Sigmoid colon (tissue), 4 donors: ENCODE measurements around the gene SLC25A30.

ENCODE experiments used
- EP300 ChIP-seq, 4 donors: sonication (generic); formaldehyde crosslinking; IDR thresholded peaks; one replicate each; pipeline ENCODE4 v1.6.1; 2017; ENCODE audit warnings: antibody characterized with exemption in 4 of 4
- POLR2A ChIP-seq, 2 donors: fragments of 450-650 bp; IDR thresholded peaks; one replicate each; pipeline ENCODE4 v1.6.1; 2016; ENCODE audit warnings: antibody characterized with exemption in 2 of 2, mild to moderate bottlenecking in 2 of 2, moderate library complexity in 2 of 2
- POLR2AphosphoS5 ChIP-seq, 4 donors: sonication (generic); formaldehyde crosslinking; IDR thresholded peaks; one replicate each; pipeline ENCODE4 v1.6.1; 2017; ENCODE audit warnings: antibody characterized with exemption in 4 of 4
- TF ChIP-seq, protein P1 (sequence below), 4 experiments: fragments of 450-650 bp in 3 of 4; fragments of 200-600 bp in 1 of 4; IDR thresholded peaks; one replicate each; pipeline ENCODE4 v1.5.1; 2016 to 2019; ENCODE audit warnings: antibody characterized with exemption in 4 of 4, mild to moderate bottlenecking in 3 of 4, moderate library complexity in 2 of 4

DNA sequence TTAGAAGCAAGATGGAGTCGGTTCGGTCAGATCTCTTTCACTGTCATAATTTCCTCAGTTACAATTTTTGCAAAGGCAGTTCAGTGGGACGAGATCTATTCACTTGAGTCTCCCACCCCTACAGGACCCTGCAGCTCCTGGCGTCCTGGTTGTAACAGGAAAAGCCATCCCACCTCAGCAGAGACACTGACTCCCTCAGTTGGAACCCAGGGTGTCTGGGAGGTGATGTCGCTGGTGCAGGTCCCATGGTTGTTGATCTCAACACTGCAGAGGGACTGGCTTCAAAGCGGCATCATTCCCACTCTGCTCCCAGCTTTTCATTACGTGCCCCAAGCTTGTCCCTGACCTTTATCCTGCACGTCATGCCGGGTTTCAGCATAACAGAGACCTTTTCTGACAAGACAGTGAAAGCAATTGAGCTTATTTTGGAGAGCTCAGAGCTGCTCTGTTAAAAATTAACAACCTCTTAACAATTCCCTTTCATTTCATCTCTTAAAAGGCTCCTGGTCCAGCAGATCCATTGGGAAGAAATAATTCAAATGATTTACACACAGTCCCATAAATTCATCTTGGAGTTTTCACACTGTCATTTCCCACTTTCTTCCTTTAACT lies 29.0 kb upstream of the SLC25A30 start:
- TF ChIP-seq, protein P1, sequence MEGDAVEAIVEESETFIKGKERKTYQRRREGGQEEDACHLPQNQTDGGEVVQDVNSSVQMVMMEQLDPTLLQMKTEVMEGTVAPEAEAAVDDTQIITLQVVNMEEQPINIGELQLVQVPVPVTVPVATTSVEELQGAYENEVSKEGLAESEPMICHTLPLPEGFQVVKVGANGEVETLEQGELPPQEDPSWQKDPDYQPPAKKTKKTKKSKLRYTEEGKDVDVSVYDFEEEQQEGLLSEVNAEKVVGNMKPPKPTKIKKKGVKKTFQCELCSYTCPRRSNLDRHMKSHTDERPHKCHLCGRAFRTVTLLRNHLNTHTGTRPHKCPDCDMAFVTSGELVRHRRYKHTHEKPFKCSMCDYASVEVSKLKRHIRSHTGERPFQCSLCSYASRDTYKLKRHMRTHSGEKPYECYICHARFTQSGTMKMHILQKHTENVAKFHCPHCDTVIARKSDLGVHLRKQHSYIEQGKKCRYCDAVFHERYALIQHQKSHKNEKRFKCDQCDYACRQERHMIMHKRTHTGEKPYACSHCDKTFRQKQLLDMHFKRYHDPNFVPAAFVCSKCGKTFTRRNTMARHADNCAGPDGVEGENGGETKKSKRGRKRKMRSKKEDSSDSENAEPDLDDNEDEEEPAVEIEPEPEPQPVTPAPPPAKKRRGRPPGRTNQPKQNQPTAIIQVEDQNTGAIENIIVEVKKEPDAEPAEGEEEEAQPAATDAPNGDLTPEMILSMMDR (IDR thresholded peaks at IDR 0.05): no peak
- no peak for TF ChIP-seq POLR2A (IDR thresholded peaks at IDR 0.05)
- no peak for TF ChIP-seq EP300 (IDR thresholded peaks at IDR 0.05)
- TF ChIP-seq POLR2AphosphoS5 (IDR thresholded peaks at IDR 0.05): no peak
